ENCODE measurements around the gene MIOX.

MIOX gene

GRCh38 chr22:50502628-50503474 is 16.2 kb downstream of the MIOX start:
- H3K4me1 ChIP-seq (ENCODE audit: insufficient read depth, low read length, poor library complexity, severe bottlenecking): no peaks in the 10 kb centered on the region
- H3K27me3 ChIP-seq (ENCODE audit: insufficient read depth, low read length, poor library complexity, severe bottlenecking): no peaks in the 10 kb centered on the region
- no peak overlapping the region for H3K9ac ChIP-seq (ENCODE audit: low read depth, low read length, poor library complexity, severe bottlenecking)
- H3F3A ChIP-seq (ENCODE audit: low read depth): no peaks in the 10 kb centered on the region
- no peak overlapping the region for H2AFZ ChIP-seq (ENCODE audit: low read length)
- no peaks in the 10 kb centered on the region for H3K9me3 ChIP-seq (ENCODE audit: insufficient read depth, low read depth, low read length)
- TF ChIP-seq CTCF (conservative IDR thresholded peaks at IDR 0.05; ENCODE audit: low read length) (no peak), EZH2phosphoT487 (IDR thresholded peaks at IDR 0.05; ENCODE audit: borderline replicate concordance) (no peak)
- H3K79me2 ChIP-seq (ENCODE audit: insufficient read depth, low read length): peaks cover 26% of the 10 kb centered on the region; the same call in 1 of the 2 replicates
- no peaks in the 10 kb centered on the region for H4K20me1 ChIP-seq (ENCODE audit: insufficient read depth, low read length, poor library complexity, severe bottlenecking)
- no peak overlapping the region for H3K4me2 ChIP-seq (ENCODE audit: low read depth, low read length, poor library complexity, severe bottlenecking)
- H3K9me2 ChIP-seq (replicated peaks; ENCODE audit: low read depth, low read length): no peaks in the 10 kb centered on the region
- no peaks in the 10 kb centered on the region for H3K36me3 ChIP-seq (ENCODE audit: insufficient read depth, low read length)
- no peak overlapping the region for H3K4me3 ChIP-seq (ENCODE audit: low read length, poor library complexity, severe bottlenecking)

GRCh38 chr22:50503475-50504145 is 17.0 kb downstream of the MIOX start:
- Histone ChIP-seq H3K9ac (ENCODE audit: low read depth, low read length, poor library complexity, severe bottlenecking) (no peak overlapping the region), H3K9me2 (replicated peaks; ENCODE audit: low read depth, low read length) (no peaks in the 10 kb centered on the region), H4K20me1 (ENCODE audit: insufficient read depth, low read length, poor library complexity, severe bottlenecking) (no peaks in the 10 kb centered on the region), H3K27me3 (ENCODE audit: insufficient read depth, low read length, poor library complexity, severe bottlenecking) (no peaks in the 10 kb centered on the region), H3K4me2 (ENCODE audit: low read depth, low read length, poor library complexity, severe bottlenecking) (no peak overlapping the region), H3F3A (ENCODE audit: low read depth) (no peaks in the 10 kb centered on the region), H3K4me3 (ENCODE audit: low read length, poor library complexity, severe bottlenecking) (no peak overlapping the region), H3K36me3 (ENCODE audit: insufficient read depth, low read length) (no peaks in the 10 kb centered on the region), H3K4me1 (ENCODE audit: insufficient read depth, low read length, poor library complexity, severe bottlenecking) (peaks cover 1% of the 10 kb centered on the region), H3K79me2 (ENCODE audit: insufficient read depth, low read length) (peaks cover 29% of the 10 kb centered on the region), H2AFZ (ENCODE audit: low read length) (no peak overlapping the region), H3K9me3 (ENCODE audit: insufficient read depth, low read depth, low read length) (no peaks in the 10 kb centered on the region)
- TF ChIP-seq EZH2phosphoT487 (IDR thresholded peaks at IDR 0.05; ENCODE audit: borderline replicate concordance): no peak
- peak; percentile 12; the same call in 1 of the 2 replicates for TF ChIP-seq CTCF (conservative IDR thresholded peaks at IDR 0.05; ENCODE audit: low read length)

- H3K27me3 ChIP-seq (ENCODE audit: insufficient read depth, low read length, poor library complexity, severe bottlenecking): no peaks in the 10 kb centered on the region
- H3K9ac ChIP-seq (ENCODE audit: low read depth, low read length, poor library complexity, severe bottlenecking): no peak overlapping the region
- H3K4me2 ChIP-seq (ENCODE audit: low read depth, low read length, poor library complexity, severe bottlenecking): no peak overlapping the region
- no peaks in the 10 kb centered on the region for H3F3A ChIP-seq (ENCODE audit: low read depth)
- TF ChIP-seq EZH2phosphoT487 (IDR thresholded peaks at IDR 0.05; ENCODE audit: borderline replicate concordance) (no peak), CTCF (conservative IDR thresholded peaks at IDR 0.05; ENCODE audit: low read length) (no peak)
- peaks cover 8% of the 10 kb centered on the region for H4K20me1 ChIP-seq (ENCODE audit: insufficient read depth, low read length, poor library complexity, severe bottlenecking)
- no peak overlapping the region for H2AFZ ChIP-seq (ENCODE audit: low read length)
- no peaks in the 10 kb centered on the region for H3K9me2 ChIP-seq (replicated peaks; ENCODE audit: low read depth, low read length)
- H3K9me3 ChIP-seq (ENCODE audit: insufficient read depth, low read depth, low read length): no peaks in the 10 kb centered on the region
- peaks cover 38% of the 10 kb centered on the region for H3K79me2 ChIP-seq (ENCODE audit: insufficient read depth, low read length)
- no peaks in the 10 kb centered on the region for H3K36me3 ChIP-seq (ENCODE audit: insufficient read depth, low read length)
- peaks cover 11% of the 10 kb centered on the region for H3K4me1 ChIP-seq (ENCODE audit: insufficient read depth, low read length, poor library complexity, severe bottlenecking)
- no peak overlapping the region for H3K4me3 ChIP-seq (ENCODE audit: low read length, poor library complexity, severe bottlenecking)
Measured at GRCh38 chr22:50504369-50505211, 17.9 kb downstream of the MIOX start.

Data from Loucy (cell line).